Activated naive CD4-positive, alpha-beta T cell treated with anti-CD3 and anti-CD28 coated beads, Interleukin-2, amount 50 U/mL, for 72 hours (primary cell): ENCODE measurements around the gene GTF2B. TPM values are rescaled to one million over a fixed set of nuclear protein-coding genes. Genes with fewer than 3 reads are reported as not detected.
A peak's percentile ranks its signal among the peaks of the same experiment; 100 is the strongest.
"Not testable (repeated sequence)": the region's sequence is repeated elsewhere in the genome, so short reads cannot be mapped to it uniquely, and the experiment has no call there.

Source experiments
- ATAC-seq, 2 donors: fragments of 150-1000 bp; cut with Tn5 transposase; 2 replicates each; pipeline ENCODE4 v1.10.0; 2021; ENCODE audit warnings: mild to moderate bottlenecking in 2 of 2, moderate library complexity in 2 of 2
- DNase-seq, 2 donors: peaks; one replicate each; pipeline ENCODE4 v3.0.0; 2021 to 2022; ENCODE audit warnings: low spot score in 2 of 2
- H3K27ac Mint-ChIP-seq, 2 donors: one replicate each; pipeline ENCODE4 v1.8.0; 2022; ENCODE audit warnings: mild to moderate bottlenecking in 2 of 2, mixed read lengths in 2 of 2
- H3K36me3 Mint-ChIP-seq, 2 donors: one replicate each; pipeline ENCODE4 v1.8.0; 2022; ENCODE audit warnings: mixed read lengths in 2 of 2
- H3K9me3 Mint-ChIP-seq, 2 donors: one replicate each; pipeline ENCODE4 v1.8.0; 2022; ENCODE audit warnings: mixed read lengths in 2 of 2
- total RNA-seq, 2 donors: library from RNA; stranded (reverse); gene quantifications; one replicate each; pipeline ENCODE4 v1.2.3, GENCODE V29; 2022

GTF2B gene
- total RNA-seq, 2 donors from 2014 or later, result 40.0 to 55.8 TPM

DNA sequence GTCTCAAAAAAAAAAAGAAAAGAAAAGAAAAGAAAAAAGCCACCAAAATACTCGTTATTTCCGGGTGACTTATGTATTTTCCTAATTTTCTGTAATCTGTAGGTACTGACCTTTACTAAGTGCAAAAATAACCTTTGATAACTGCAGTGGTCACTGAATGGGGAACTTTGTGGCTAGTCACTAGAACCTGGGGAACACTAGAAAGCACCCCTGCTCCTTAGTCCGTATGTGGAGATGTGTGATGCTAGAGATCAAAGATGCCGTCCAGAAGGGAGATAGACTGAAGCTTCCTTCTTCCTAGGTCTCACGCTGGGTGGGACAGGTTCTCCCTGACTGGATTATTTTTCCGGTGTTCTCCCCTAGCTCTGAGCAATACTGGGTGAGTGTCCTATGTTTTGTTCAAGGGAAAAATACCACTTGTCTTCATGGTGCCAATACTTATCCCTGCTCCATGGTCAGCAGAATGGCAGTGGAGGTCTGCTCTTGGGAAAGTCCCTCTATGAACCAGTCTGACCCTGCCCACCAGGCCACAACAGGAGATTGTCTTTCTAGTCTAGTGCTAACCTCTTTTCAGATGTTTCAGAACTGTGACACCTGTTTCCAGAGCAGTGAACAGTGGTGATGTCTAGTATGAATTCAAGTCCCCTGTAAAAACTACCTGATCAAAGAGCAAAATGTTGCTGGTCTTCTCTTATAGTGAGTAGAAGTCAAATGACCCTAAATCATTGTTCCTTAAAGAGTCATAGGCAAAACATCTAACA is 39.9 kb downstream of the GTF2B start:
- DNase-seq (no peak), ATAC-seq (peak; percentile 20 to 75)
- Mint-ChIP-seq H3K9me3 (no peaks in the 10 kb centered on the region), H3K27ac (peak overlapping the region; percentile 55 to 75), H3K36me3 (peaks cover 0 to 8% of the 10 kb centered on the region in 2 donors)

GRCh38 chr1:88847643-88848042 is 43.7 kb downstream of the GTF2B start:
- ATAC-seq (no peak), DNase-seq (no peak)
- H3K36me3 Mint-ChIP-seq, result no peaks in the 10 kb centered on the region
- H3K27ac Mint-ChIP-seq, result no peak overlapping the region
- H3K9me3 Mint-ChIP-seq, result no peaks in the 10 kb centered on the region

GRCh38 chr1:88825721-88826120 is 65.6 kb downstream of the GTF2B start:
- DNase-seq, result no peak
- H3K36me3 Mint-ChIP-seq, result no peaks in the 10 kb centered on the region
- no peaks in the 10 kb centered on the region for H3K9me3 Mint-ChIP-seq
- no peak for ATAC-seq
- H3K27ac Mint-ChIP-seq, result no peak overlapping the region

DNA sequence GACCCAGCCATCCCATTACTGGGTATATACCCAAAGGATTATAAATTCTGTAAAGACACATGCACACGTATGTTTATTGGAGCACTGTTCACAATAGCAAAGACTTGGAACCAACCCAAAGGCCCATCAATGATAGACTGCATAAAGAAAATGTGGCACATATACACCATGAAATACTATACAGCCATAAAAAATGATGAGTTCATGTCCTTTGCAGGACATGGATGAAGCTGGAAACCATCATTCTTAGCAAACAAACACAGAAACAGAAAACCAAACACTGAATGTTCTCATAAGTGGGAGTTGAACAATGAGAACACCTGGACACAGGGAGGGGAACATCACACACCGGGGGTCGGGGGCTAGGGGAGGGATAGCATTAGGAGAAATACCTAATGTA is 71.7 kb downstream of the GTF2B start:
- Mint-ChIP-seq H3K27ac (peak overlapping the region in 1 of 2 donors; percentile 39), H3K36me3 (peaks cover 7 to 18% of the 10 kb centered on the region in 2 donors)
- ATAC-seq, DNase-seq, H3K9me3 Mint-ChIP-seq: not testable (repeated sequence)

DNA sequence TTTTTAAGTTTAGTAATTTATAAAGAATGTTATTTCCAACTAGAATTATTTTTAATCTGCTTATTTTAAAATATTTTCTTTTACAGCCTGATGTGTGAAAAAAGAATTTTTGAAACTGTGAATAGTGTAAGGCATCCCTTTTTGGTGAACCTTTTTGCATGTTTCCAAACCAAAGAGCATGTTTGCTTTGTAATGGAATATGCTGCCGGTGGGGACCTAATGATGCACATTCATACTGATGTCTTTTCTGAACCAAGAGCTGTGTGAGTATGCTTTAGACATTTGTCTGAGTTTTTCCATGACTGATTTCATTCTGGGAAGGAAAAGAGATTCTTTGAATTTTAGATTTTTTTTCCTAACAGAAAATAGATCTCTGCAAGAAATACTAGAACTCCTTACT is 77.9 kb downstream of the GTF2B start:
- H3K27ac Mint-ChIP-seq, result no peak overlapping the region
- DNase-seq (no peak), ATAC-seq (no peak)
- H3K36me3 Mint-ChIP-seq, result peaks cover 17% of the 10 kb centered on the region in 2 donors
- H3K9me3 Mint-ChIP-seq, result no peaks in the 10 kb centered on the region

DNA sequence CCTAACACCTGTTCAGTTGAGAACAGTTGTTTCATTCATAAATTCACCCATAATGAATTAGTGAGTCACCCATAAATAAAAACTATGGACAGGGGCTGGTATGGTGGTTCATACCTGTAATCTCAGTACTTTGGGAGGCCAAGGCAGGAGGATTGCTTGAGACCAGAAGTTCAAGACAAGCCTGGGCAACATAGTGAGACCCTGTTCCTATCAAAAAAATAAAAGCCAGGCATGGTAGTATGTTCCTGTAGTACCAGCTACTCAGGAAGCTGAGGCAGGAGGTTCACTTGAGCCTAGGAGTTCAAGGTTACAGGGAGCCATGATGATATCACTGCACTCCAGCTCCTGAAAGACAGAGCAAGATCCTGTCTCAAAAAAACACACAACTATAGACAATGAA is 79.0 kb downstream of the GTF2B start:
- no peaks in the 10 kb centered on the region for H3K9me3 Mint-ChIP-seq
- ATAC-seq, result no peak
- no peak overlapping the region for H3K27ac Mint-ChIP-seq
- H3K36me3 Mint-ChIP-seq, result peaks cover 13 to 17% of the 10 kb centered on the region in 2 donors
- DNase-seq, result no peak

GRCh38 chr1:88803444-88803843 is 87.9 kb downstream of the GTF2B start:
- H3K27ac Mint-ChIP-seq, result peak overlapping the region in 1 of 2 donors; percentile 94
- H3K9me3 Mint-ChIP-seq, result peaks cover 4 to 5% of the 10 kb centered on the region in 2 donors
- no peak for ATAC-seq
- DNase-seq, result no peak
- H3K36me3 Mint-ChIP-seq, result peaks cover 18 to 25% of the 10 kb centered on the region in 2 donors

DNA sequence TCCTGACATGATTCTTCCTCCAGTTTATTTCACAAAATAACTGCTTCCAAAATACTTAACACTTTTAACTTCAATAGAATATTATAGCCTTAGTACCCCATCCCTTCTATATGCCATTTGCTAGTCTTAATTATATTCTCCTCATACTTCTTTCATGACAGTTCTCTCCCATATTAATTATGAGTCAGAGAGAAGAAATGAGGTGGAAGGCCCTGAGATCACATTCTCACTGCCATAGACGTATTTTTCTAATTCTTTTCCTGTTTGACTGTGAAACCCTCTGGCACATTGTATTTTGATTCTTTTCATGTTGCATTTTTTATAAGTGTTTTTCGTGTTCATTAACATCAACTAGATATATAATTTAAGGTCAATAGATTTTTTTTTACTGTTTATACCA is 88.4 kb downstream of the GTF2B start:
- DNase-seq (no peak), ATAC-seq (peak in 1 of 2 donors; percentile 51)
- peak overlapping the region in 1 of 2 donors; percentile 94 for H3K27ac Mint-ChIP-seq
- H3K9me3 Mint-ChIP-seq, result peaks cover 4 to 5% of the 10 kb centered on the region in 2 donors
- H3K36me3 Mint-ChIP-seq, result peaks cover 18 to 25% of the 10 kb centered on the region in 2 donors

Other genes with a start within 250 kb of the GTF2B start
- gene PKN2, start 207.3 kb downstream of the GTF2B start, total RNA-seq, result 10 to 100 TPM; 27.0 to 35.0 TPM
- 10 to 100 TPM; 37.6 to 65.6 TPM for gene KYAT3, start 101.1 kb upstream of the GTF2B start, total RNA-seq
- 10 to 100 TPM; 23.7 to 27.2 TPM for gene RBMXL1, start 101.1 kb upstream of the GTF2B start, total RNA-seq
- gene GBP3, start 131.3 kb upstream of the GTF2B start, total RNA-seq, result 1 to 10 TPM; 3.2 to 9.3 TPM
- gene GBP1, start 173.6 kb upstream of the GTF2B start, total RNA-seq, result 10 to 100 TPM; 51.3 to 79.2 TPM
- gene GBP2, start 234.5 kb upstream of the GTF2B start, total RNA-seq, result 100 to 1,000 TPM; 279 to 294 TPM